Stomach (tissue), 9 donors: ENCODE results near the gene CAPZB. TPM values are rescaled to one million over a fixed set of nuclear protein-coding genes. Genes with fewer than 3 reads are reported as not detected.
A peak's percentile ranks its signal among the peaks of the same experiment; 100 is the strongest.

Experiments
- DNase-seq, 2 donors: peaks; one replicate each; pipeline versions ENCODE4 v3.0.0 to v3.0.0-alpha.2; 2013 to 2019
- H3K27ac ChIP-seq, 5 donors: fragments of 200-600 bp in 4 of 5; sonication (generic) in 4 of 5; one replicate each; pipeline ENCODE4 v1.5.1; 2013 to 2019; ENCODE audit warnings: mild to moderate bottlenecking in 1 of 5, moderate library complexity in 1 of 5
- H3K27me3 ChIP-seq, 3 donors: fragments of 200-600 bp; sonication (generic); one replicate each; pipeline ENCODE4 v1.5.1; 2017 to 2019; ENCODE audit warnings: mixed run types in 1 of 3
- H3K36me3 ChIP-seq, 4 donors: fragments of 200-600 bp; sonication (generic); 1 replicate in 3 of 4; 2 replicates in 1 of 4; pipeline ENCODE4 v1.5.1; 2016 to 2019
- H3K4me1 ChIP-seq, 4 donors: fragments of 200-600 bp; sonication (generic); one replicate each; pipeline ENCODE4 v1.5.1; 2016 to 2019
- H3K4me3 ChIP-seq, 4 donors: fragments of 200-600 bp; sonication (generic) in 3 of 4; one replicate each; pipeline ENCODE4 v1.5.1; 2016 to 2019; ENCODE audit warnings: mild to moderate bottlenecking in 1 of 4
- H3K9me3 ChIP-seq, 4 donors: fragments of 200-600 bp; sonication (generic); one replicate each; pipeline ENCODE4 v1.5.1; 2016 to 2019
- EP300 ChIP-seq: sonication (generic); formaldehyde crosslinking; IDR thresholded peaks from one replicate; pipeline ENCODE4 v1.6.1; 2017; ENCODE audit warnings: antibody characterized with exemption
- POLR2A ChIP-seq, 4 donors: fragments of 450-650 bp; IDR thresholded peaks; one replicate each; pipeline ENCODE4 v1.6.1; 2016; ENCODE audit warnings: antibody characterized with exemption in 4 of 4, control low read depth in 2 of 4, mild to moderate bottlenecking in 1 of 4, moderate library complexity in 1 of 4
- POLR2AphosphoS5 ChIP-seq, 3 donors: sonication (generic); formaldehyde crosslinking; IDR thresholded peaks; one replicate each; pipeline ENCODE4 v1.6.1; 2016; ENCODE audit warnings: antibody characterized with exemption in 3 of 3
- WGBS, 5 donors: extraction: QIAGEN DNeasy Blood & Tissue Kit in 3 of 5; methylation state at CpG; one replicate each; pipeline versions ENCODE4 v1.1.5 to v1.1.7; 2013 to 2018; 5-methylcytosine and 5-hydroxymethylcytosine counted together
- intact Hi-C: fragments of 100-400 bp; cut with DNase I; formaldehyde crosslinking; loops from one replicate; pipeline ENCODE4 v1.15.1; 2023; ENCODE audit warnings: low total_unique reads
- polyA plus RNA-seq, 3 donors: library from polyadenylated mRNA; stranded (reverse); fragments of 200-250 nt; gene quantifications; one replicate each; pipeline ENCODE4 v1.2.3, GENCODE V29; 2013
- total RNA-seq, 5 donors: library from RNA; depleted of rRNA; stranded (reverse); fragments of >200 nt; gene quantifications; one replicate each; pipeline versions ENCODE4 v1.1.0 to v1.2.3, GENCODE V29; 2014 to 2016
- TF ChIP-seq, protein P1 (sequence below), 7 experiments: fragments of 450-650 bp in 4 of 7; fragments of 200-600 bp in 3 of 7; sonication (generic) in 3 of 7; IDR thresholded peaks; one replicate each; pipeline ENCODE4 v1.5.1; 2016 to 2019; ENCODE audit warnings: antibody characterized with exemption in 7 of 7, control low read depth in 2 of 7, mild to moderate bottlenecking in 1 of 7
- donor health status: healthy with polysubstance abuse.
- donor health status: Bipolar disorder and iron deficiency.
- donor health status: healthy.

Gene CAPZB
- total and polyA plus RNA-seq, 8 donors: 84.9 to 345 (median 155) TPM

- 75 to 85% (median 80%) methylated on average over 6 of the region's 6 CpGs for WGBS, 5 donors
- Histone ChIP-seq H3K27me3 (no peaks in the 10 kb centered on the region), H3K27ac (no peak overlapping the region), H3K4me1 (peaks cover 24 to 42% (median 27%) of the 10 kb centered on the region in 4 donors), H3K9me3 (no peaks in the 10 kb centered on the region), H3K36me3 (peaks cover 29 to 90% (median 83%) of the 10 kb centered on the region in 4 donors), H3K4me3 (no peak overlapping the region)
- TF ChIP-seq POLR2AphosphoS5 (IDR thresholded peaks at IDR 0.05) (no peak), POLR2A (IDR thresholded peaks at IDR 0.05) (no peak), EP300 (no peak)
- TF ChIP-seq, protein P1, sequence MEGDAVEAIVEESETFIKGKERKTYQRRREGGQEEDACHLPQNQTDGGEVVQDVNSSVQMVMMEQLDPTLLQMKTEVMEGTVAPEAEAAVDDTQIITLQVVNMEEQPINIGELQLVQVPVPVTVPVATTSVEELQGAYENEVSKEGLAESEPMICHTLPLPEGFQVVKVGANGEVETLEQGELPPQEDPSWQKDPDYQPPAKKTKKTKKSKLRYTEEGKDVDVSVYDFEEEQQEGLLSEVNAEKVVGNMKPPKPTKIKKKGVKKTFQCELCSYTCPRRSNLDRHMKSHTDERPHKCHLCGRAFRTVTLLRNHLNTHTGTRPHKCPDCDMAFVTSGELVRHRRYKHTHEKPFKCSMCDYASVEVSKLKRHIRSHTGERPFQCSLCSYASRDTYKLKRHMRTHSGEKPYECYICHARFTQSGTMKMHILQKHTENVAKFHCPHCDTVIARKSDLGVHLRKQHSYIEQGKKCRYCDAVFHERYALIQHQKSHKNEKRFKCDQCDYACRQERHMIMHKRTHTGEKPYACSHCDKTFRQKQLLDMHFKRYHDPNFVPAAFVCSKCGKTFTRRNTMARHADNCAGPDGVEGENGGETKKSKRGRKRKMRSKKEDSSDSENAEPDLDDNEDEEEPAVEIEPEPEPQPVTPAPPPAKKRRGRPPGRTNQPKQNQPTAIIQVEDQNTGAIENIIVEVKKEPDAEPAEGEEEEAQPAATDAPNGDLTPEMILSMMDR (IDR thresholded peaks at IDR 0.05): no peak
- no peak for DNase-seq
- intact Hi-C loops: loop anchor here (10.0 kb wide), 1 partner anchor 204 kb away; no protein-coding TSS in a partner anchor
Observed at GRCh38 chr1:19381261-19381660, 104.1 kb downstream of the CAPZB start.

GRCh38 chr1:19377812-19378718, 107.3 kb downstream of the CAPZB start:
- H3K27ac ChIP-seq: no peak overlapping the region

DNA sequence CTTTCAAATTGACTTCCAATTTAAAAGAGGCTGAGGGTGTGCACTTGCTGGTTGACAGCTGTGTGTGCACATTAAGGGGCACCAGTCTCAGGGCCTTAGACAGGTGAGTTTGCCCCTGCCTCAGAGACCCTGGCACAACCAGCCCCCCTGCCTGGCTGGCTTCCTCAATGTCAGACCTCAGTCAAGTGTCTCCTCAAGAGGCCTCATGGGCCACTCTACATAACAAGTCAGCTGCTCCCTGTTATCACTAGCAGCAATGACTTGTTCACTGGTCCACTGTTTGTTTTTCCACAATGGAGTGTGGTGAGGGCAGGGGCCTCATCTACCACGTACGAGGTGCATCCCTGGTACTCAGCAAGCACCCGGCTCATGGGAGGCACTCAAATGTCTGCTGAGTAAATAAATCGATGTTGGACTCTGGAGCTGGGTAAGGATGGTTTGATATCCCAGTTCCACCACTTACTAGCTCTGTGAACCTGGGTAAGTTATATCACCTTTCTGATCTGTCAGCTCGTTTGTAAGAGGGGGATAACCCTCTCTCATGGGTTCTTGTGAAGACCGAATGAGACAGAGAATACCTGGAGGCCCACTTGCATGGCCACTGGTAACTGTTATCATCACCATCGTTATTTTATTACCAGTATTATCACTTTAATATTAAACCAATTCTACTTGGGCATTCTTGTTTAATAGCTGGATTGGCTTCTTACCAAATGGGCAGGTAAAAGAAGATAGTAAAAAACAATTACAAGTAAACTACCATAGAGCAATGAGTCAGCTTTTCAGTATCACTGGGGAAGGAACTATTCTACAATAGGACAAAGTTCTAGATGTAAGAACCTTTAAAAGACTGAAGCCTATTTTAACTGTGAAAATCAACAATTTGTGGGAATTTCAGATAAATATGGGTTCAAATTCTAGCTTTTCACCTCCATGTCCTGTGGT, 108.6 kb downstream of the CAPZB start:
- no peak for DNase-seq
- H3K9me3 ChIP-seq: no peaks in the 10 kb centered on the region
- H3K27me3 ChIP-seq: no peaks in the 10 kb centered on the region
- 78 to 90% (median 86%) methylated on average over 7 of the region's 7 CpGs for WGBS, 5 donors
- H3K4me3 ChIP-seq: no peak overlapping the region
- H3K27ac ChIP-seq: peak overlapping the region in 1 of 5 donors; percentile 1
- TF ChIP-seq POLR2AphosphoS5 (IDR thresholded peaks at IDR 0.05) (no peak), EP300 (no peak), POLR2A (IDR thresholded peaks at IDR 0.05) (no peak)
- TF ChIP-seq, protein P1 (IDR thresholded peaks at IDR 0.05): no peak
- intact Hi-C loops: loop anchor here (10.0 kb wide), 1 partner anchor 278 kb away; no protein-coding TSS in a partner anchor
- H3K36me3 ChIP-seq: peaks cover 47 to 99% (median 93%) of the 10 kb centered on the region in 4 donors
- peaks cover 8 to 41% (median 20%) of the 10 kb centered on the region in 4 donors for H3K4me1 ChIP-seq

More at GRCh38 chr1:19377812-19378718, 107.3 kb downstream of the CAPZB start:
- intact Hi-C loops: loop anchor here (10.0 kb wide), 1 partner anchor 277 kb away; no protein-coding TSS in a partner anchor
- Histone ChIP-seq H3K9me3 (no peaks in the 10 kb centered on the region), H3K4me1 (peaks cover 6 to 37% (median 13%) of the 10 kb centered on the region in 4 donors), H3K27me3 (no peaks in the 10 kb centered on the region), H3K36me3 (peaks cover 47 to 99% (median 93%) of the 10 kb centered on the region in 4 donors), H3K4me3 (no peak overlapping the region)
- no peak for TF ChIP-seq POLR2A (IDR thresholded peaks at IDR 0.05)
- no peak for TF ChIP-seq EP300
- TF ChIP-seq, protein P1 (IDR thresholded peaks at IDR 0.05): no peak
- TF ChIP-seq POLR2AphosphoS5 (IDR thresholded peaks at IDR 0.05): no peak
- 86 to 90% (median 87%) methylated on average over 17 of the region's 17 CpGs for WGBS, 5 donors
- DNase-seq: no peak
